NOMO-1 treated with dmso at 0.1 percent for 144 hours (cell line): ENCODE results near the gene GOLM1.
"Not testable (repeated sequence)": the region's sequence is repeated elsewhere in the genome, so short reads cannot be mapped to it uniquely, and the experiment has no call there.

ENCODE experiments used
- DNase-seq: peaks from one replicate; lab custom pipeline; 2025; ENCODE audit not compliant: unreplicated experiment; lab: John Stamatoyannopoulos, UW

The GOLM1 gene

GRCh38 chr9:86091477-86091876, 7.9 kb downstream of the GOLM1 start:
- DNase-seq: no peak

GRCh38 chr9:86082870-86083269, 16.5 kb downstream of the GOLM1 start:
- no peak for DNase-seq

DNA sequence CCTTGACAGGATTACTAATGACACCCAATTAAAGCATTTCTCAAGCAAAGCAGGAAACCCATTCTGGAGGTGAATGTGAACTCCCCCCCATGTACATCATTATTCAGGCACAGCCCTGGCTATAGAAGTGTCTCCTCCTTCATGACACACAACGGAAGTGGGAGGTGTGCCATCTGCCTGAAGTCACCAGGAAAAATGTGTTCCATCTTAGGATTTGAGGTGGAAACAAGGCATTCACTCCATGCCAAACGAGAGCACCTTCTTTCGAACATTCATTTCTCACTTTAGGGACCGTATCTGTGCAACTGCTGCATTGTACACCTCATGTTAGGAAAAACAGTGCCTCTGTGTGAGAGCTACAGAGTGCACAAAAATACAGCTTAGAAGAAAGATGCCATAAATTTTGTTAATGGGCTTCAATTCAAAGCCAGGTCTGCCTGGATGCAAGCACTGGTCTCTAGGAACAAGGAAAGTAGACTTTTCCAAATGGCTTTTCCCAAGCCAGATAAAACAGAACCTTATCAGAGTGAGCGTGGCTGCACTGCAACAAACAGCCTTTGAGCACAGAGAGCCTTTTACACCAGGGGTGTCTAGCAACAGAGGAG, 19.4 kb downstream of the GOLM1 start:
- DNase-seq: no peak

DNA sequence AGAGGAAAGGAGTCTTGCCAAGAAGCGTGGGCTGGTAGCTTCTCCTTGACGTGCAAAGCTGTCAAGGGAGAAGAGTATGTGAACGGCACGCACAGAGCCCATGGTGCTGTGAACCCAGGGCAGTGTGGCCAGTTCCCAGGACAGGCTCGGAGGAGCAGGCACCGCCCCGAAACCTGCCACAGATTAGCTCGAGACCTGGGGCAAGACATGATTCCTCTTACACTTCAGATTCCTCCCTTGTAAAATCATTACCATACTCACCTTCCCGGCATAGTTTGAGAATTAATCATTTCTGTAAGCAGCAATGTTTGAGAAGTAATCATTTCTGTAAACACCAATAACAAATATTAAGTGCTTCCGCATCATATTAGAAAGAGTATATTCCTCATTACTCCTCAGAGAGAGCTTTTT, 19.9 kb downstream of the GOLM1 start:
- DNase-seq: no peak

DNA sequence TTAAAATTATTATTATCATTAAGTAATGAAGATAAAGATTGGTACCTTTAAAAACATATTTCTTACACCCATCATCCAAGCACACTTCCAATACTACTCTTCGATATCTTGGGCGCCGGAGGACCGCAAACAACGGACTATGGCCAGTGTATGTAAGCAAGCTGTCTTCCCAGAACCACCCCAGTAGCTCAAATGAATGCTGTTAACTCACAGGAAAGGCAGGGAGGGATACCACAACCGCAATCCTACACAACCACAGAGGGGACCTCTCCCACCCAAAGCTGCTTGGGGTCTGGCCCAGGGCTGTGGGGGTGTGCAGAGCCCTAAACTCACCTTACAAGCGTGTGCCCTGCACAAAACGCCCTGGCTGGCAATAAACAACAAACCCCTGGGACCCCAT, 20.6 kb downstream of the GOLM1 start:
- no peak for DNase-seq

GRCh38 chr9:86077276-86077675, 22.1 kb downstream of the GOLM1 start:
- DNase-seq: no peak

DNA sequence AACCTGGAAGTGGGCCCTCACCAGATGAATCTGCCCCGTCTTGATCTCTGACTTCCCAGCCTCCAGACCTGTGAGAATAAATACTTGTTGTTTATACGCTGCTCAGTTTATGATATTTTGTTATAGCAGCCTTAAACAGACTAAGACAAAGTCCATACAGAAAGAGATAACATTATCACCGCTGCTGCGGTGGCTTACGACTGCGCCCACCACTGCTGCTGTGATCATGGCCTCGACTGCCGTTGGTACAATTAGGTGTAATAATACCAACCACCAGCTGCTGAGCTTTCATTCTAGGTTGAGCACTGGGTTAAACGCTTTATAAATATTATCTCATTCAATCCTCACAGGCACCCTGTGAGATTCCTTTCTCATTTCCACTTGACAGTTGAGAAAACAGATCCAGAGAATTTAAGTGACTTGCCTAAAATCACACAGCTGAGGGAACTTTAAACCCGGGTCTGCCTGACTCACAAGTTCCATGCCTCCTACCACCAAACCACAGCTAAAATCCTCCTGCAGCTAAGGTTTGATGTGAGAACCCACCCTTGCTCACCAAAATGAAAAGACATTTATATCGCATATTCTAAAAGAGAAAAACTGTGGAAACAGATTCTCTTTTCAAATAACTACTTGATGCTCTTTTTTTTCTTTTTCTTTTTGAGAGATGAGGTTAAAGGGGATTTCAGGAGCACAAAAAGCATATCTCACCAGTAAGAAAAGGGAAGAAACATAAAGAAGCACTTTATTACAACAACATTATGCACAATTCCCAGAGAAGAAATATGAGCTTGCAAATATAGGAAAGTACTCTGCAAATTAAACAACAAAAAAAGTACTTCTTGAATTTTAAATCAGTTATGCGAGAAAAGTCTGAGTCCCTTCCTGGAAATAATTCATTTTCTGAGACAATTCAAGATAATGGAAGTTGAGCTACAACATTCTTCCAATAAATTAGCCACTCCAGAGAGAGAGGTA, 23.9 kb downstream of the GOLM1 start:
- DNase-seq: no peak

DNA sequence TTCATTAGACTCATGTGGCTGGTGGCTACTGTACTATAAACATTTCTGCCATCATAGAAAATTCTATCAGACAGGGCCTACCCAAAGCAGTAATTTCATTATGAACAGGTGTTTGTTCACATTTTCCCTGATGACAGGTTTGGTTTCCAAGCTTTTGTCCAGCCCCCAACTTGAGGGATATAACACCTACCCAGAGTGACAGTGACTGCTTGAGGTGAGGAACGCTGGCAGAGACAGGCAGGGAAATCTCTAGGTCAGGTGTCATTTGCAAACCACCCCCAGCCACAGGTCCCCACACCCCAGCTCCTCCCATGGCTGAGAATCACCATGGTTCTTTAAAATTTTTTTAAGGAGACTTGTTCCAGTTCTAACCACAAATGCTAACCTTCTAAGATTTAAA, 25.5 kb downstream of the GOLM1 start:
- no peak for DNase-seq

DNA sequence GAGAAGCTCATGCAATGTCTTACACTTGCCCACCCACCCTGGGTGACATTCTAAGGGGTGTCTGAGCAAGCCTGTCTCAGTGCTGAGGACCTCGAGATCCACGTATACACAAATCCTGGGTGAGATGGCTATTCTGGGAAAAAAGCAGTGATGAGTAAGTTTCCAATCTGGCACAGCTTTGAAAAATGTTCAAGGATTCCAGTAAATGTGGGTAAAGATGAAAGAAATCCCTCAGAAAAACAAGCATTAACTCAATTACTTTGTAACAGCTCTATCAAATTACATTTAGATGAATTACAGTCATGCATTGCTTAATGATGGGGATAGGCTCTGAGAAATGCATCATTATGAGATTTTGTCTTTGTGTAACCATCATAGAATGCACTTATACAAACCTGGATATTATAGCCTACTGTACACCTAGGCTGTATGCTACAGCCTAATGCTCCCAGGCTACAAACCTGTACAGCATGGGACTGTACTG, 26.9 kb downstream of the GOLM1 start:
- DNase-seq: no peak

GRCh38 chr9:86069206-86069869, 30.0 kb downstream of the GOLM1 start:
- DNase-seq: peak; percentile 36

DNA sequence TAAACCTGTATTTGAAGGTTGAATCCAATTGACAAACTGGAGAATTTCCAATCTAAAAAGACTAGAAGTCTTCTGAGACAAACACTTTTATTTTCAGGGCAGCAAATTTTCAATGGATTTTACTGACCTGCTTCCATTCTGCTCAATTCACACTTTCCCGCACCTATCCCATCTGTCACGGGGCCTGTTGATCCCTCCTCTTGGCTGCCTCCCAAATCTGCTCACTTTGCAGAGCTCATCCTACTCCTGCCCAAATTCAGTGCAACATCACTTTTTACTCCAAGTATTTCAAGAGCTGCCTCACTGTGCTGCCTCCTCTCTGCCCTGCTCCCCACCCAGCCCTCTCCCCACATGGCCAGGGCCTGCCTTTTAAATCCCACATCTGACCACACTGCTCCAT, 35.1 kb downstream of the GOLM1 start:
- no peak for DNase-seq

GRCh38 chr9:86062845-86063693, 36.3 kb downstream of the GOLM1 start:
- DNase-seq: no peak

- no peak for DNase-seq
Measured at GRCh38 chr9:86061972-86062739, 37.2 kb downstream of the GOLM1 start.

GRCh38 chr9:86057491-86057890, 41.9 kb downstream of the GOLM1 start:
- DNase-seq: no peak

GRCh38 chr9:86054695-86055094, 44.7 kb downstream of the GOLM1 start:
- DNase-seq: no peak

DNA sequence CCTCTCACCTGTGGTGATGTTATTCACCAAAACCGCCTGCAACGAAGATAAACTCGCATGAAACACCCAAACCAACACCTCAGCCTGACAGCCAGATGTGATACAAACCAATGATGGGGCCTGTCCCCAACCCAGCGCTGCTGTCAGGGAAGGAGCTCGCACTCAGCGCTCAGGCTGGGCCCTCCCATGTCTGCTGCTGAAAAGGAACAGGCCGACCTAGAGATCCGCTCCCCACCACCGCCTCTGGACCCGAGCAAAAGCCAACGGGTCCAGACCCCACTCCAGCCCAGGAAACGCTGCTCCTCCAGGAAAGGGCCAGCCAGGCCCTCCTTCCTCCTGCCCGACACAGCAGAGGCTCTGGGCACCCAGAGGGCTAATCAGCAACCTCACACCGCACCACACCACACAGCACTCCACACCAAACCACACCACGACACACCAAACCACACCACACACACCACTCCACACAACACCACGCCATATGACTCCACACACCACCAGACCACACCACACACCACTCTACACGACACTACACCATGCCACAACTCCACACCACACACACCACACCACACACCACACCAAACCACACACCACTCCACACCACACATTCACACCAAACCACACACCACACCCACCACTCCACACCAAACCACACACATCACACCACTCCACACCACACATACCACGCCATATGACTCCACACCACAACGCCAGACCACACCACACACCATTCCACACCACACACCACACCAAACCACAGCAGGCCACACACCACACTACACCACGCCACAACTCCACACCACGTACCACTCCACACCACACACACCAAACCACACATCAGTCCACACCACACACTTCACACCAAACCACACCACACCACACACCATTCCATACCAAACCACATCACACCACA, 46.5 kb downstream of the GOLM1 start:
- no peak for DNase-seq

GRCh38 chr9:86048018-86048742, 51.2 kb downstream of the GOLM1 start:
- DNase-seq: not testable (repeated sequence)

DNA sequence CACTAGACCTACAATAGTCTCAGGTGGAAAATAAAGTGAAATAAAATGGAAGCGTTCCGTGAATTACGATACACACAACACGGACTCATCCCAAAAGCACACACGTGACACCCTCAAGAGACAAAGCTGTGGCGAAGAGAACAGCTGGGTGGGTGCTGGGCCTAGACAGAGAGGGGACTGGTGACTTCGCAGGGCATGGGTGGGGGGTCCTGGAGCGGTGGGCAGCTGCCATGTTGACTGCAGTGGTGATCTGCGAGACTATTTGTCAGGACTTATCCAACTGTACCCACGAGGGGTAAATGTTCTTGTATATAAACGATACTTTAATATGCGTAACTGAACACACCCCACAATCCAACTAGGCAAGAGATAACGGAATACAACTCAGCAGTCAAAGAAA, 52.0 kb downstream of the GOLM1 start:
- DNase-seq: no peak
